ENCODE results near the gene ACTL7B. TPM values are rescaled to one million over a fixed set of nuclear protein-coding genes. Genes with fewer than 3 reads are reported as not detected.

ACTL7B gene
- total and polyA plus RNA-seq, 10 donors = 0.11 TPM; not detected in 9

DNA sequence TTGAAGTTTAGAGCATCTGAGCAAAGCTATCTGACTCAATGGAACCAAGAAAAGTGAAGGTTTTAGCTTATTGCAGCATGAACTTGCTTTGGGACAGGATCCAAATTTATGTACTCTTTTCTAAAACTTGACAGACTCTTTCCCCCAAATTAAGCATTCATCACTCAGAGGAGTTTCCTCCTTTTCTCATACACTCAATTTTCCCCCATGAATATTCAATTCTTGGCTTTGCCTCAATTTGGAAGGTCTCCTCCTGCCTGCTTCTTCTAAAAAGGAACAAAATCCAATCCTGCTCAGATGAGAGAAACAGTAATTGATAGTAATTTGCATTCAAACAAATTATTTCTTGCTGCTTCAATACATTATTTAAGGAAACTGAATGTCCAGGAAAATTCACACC lies 11.3 kb upstream of the ACTL7B start:
- no peak for DNase-seq
- intact Hi-C loops (cut with DNase I; ENCODE audit: low total_unique reads) = no loop called here
- Histone ChIP-seq H3K36me3 (peaks cover 0 to 54% (median 31%) of the 10 kb centered on the region in 6 donors), H3K4me3 (no peak overlapping the region), H3K9me3 (peaks cover 0 to 9% (median 1%) of the 10 kb centered on the region in 8 donors), H3K4me1 (no peaks in the 10 kb centered on the region), H3K27ac (no peak overlapping the region), H3K27me3 (replicated peaks in 1 of 7) (no peaks in the 10 kb centered on the region)
- TF ChIP-seq POLR2AphosphoS5 (IDR thresholded peaks at IDR 0.05) (no peak), POLR2A (IDR thresholded peaks at IDR 0.05) (no peak)
- TF ChIP-seq, protein P1, sequence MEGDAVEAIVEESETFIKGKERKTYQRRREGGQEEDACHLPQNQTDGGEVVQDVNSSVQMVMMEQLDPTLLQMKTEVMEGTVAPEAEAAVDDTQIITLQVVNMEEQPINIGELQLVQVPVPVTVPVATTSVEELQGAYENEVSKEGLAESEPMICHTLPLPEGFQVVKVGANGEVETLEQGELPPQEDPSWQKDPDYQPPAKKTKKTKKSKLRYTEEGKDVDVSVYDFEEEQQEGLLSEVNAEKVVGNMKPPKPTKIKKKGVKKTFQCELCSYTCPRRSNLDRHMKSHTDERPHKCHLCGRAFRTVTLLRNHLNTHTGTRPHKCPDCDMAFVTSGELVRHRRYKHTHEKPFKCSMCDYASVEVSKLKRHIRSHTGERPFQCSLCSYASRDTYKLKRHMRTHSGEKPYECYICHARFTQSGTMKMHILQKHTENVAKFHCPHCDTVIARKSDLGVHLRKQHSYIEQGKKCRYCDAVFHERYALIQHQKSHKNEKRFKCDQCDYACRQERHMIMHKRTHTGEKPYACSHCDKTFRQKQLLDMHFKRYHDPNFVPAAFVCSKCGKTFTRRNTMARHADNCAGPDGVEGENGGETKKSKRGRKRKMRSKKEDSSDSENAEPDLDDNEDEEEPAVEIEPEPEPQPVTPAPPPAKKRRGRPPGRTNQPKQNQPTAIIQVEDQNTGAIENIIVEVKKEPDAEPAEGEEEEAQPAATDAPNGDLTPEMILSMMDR (IDR thresholded peaks at IDR 0.05 in 8 of 11, conservative IDR thresholded peaks at IDR 0.05 in 3 of 11) = no peak

DNA sequence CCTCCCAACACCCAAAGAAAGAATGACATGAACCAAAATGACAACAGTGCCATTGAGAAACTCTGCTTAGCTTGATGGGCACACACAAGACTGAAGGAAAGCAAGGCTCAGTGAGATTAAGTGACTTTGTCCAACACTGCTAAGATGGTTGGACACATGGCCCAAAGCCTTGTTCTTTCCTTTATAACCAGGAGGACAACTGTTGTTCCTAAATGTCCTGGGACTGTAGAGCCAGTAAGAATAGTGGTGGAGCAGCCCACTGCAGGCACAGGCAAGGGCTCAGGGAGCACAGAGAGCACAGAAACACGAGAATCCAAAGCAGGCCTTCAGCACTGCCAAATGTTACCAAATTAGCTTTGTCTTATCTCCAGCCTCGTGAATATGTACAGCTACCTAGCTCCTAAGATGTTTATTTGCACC lies 10.2 kb upstream of the ACTL7B start:
- Histone ChIP-seq H3K4me1 (no peaks in the 10 kb centered on the region), H3K4me3 (no peak overlapping the region), H3K36me3 (peaks cover 0 to 43% (median 21%) of the 10 kb centered on the region in 6 donors), H3K27ac (no peak overlapping the region), H3K27me3 (replicated peaks in 1 of 7) (no peaks in the 10 kb centered on the region), H3K9me3 (no peaks in the 10 kb centered on the region)
- WGBS, 5 donors = 58 to 93% (median 91%) methylated on average over 2 of the region's 2 CpGs
- no peak for DNase-seq
- no peak for TF ChIP-seq POLR2A (IDR thresholded peaks at IDR 0.05)
- TF ChIP-seq POLR2AphosphoS5 (IDR thresholded peaks at IDR 0.05) = no peak
- TF ChIP-seq, protein P1 (IDR thresholded peaks at IDR 0.05 in 8 of 11, conservative IDR thresholded peaks at IDR 0.05 in 3 of 11) = no peak
- intact Hi-C loops (cut with DNase I; ENCODE audit: low total_unique reads) = no loop called here

DNA sequence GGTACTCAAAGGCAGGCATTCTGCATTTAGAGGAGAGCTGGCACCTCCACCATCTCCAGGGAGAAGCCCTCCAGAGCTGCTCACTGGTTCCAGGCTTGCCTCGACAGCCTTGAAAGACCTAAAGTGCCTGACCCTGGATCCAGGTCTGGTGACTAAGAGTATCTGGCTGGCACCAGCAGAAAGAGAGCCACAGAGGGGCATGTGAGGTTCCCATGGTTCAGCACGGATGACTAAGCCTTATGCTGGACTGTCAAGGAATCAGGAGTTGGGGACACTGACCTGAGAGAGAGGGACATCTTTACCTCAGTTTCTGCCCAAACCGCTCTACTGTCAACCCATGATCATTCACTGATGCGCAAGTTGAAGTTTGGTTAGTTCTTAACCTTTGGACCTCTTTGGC lies 9.3 kb upstream of the ACTL7B start:
- H3K4me1 ChIP-seq = no peaks in the 10 kb centered on the region
- H3K4me3 ChIP-seq = no peak overlapping the region
- WGBS, 5 donors = 92 to 99% (median 96%) methylated on average over 4 of the region's 4 CpGs
- intact Hi-C loops (cut with DNase I; ENCODE audit: low total_unique reads) = no loop called here
- DNase-seq = no peak
- H3K9me3 ChIP-seq = no peaks in the 10 kb centered on the region
- no peak overlapping the region for H3K27ac ChIP-seq
- H3K36me3 ChIP-seq = peaks cover 0 to 33% (median 16%) of the 10 kb centered on the region in 6 donors
- H3K27me3 ChIP-seq (replicated peaks in 1 of 7) = no peaks in the 10 kb centered on the region
- no peak for TF ChIP-seq POLR2AphosphoS5 (IDR thresholded peaks at IDR 0.05)
- TF ChIP-seq, protein P1 (IDR thresholded peaks at IDR 0.05 in 8 of 11, conservative IDR thresholded peaks at IDR 0.05 in 3 of 11) = no peak
- TF ChIP-seq POLR2A (IDR thresholded peaks at IDR 0.05) = no peak

DNA sequence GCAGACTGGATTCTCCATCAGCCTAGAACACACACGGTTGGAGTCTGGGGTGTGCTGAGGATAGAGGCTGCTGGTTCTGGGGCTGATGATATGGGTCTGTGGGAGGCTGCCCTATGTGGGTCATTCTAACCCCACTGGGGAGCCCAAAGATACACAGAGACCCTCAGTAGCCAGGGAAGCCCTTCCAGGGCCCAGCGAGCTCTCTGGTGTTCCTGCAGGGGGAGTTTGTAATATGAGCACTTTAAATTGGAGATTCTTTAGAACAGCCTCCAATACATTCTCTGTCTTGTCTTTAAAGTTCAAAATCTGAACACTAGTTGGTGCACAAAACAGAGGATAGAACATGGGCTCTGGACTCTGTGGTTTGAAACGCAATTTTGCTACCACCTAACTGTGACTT lies 8.7 kb upstream of the ACTL7B start:
- no peaks in the 10 kb centered on the region for H3K9me3 ChIP-seq
- H3K4me3 ChIP-seq = no peak overlapping the region
- H3K4me1 ChIP-seq = no peaks in the 10 kb centered on the region
- H3K27me3 ChIP-seq (replicated peaks in 1 of 7) = no peaks in the 10 kb centered on the region
- no peak overlapping the region for H3K27ac ChIP-seq
- H3K36me3 ChIP-seq = peaks cover 0 to 27% (median 13%) of the 10 kb centered on the region in 6 donors
- 83 to 93% (median 90%) methylated on average over 2 to 3 of the region's 3 CpGs for WGBS, 5 donors
- DNase-seq = no peak
- TF ChIP-seq POLR2A (IDR thresholded peaks at IDR 0.05) (no peak), POLR2AphosphoS5 (IDR thresholded peaks at IDR 0.05) (no peak)
- TF ChIP-seq, protein P1 (IDR thresholded peaks at IDR 0.05 in 8 of 11, conservative IDR thresholded peaks at IDR 0.05 in 3 of 11) = no peak
- intact Hi-C loops (cut with DNase I; ENCODE audit: low total_unique reads) = no loop called here
